Muscle of back (tissue), 11 donors: ENCODE data around the gene CLSTN1. TPM values are rescaled to one million over a fixed set of nuclear protein-coding genes. Genes with fewer than 3 reads are reported as not detected.
"Not testable (repeated sequence)": the region's sequence is repeated elsewhere in the genome, so short reads cannot be mapped to it uniquely, and the experiment has no call there.

ENCODE experiments used
- DNase-seq, 3 donors: peaks; one replicate each; pipeline versions ENCODE4 v3.0.0 to v3.0.0-alpha.2; 2013
- polyA plus RNA-seq, 10 donors: library from polyadenylated mRNA; unstranded; fragments of 120-200 nt; gene quantifications; one replicate each; pipeline ENCODE4 v1.2.1, GENCODE V29; 2013; ENCODE audit not compliant: insufficient read length in 10 of 10

Gene CLSTN1
- polyA plus RNA-seq, 10 donors = 60.4 to 98.9 (median 73.4) TPM

DNA sequence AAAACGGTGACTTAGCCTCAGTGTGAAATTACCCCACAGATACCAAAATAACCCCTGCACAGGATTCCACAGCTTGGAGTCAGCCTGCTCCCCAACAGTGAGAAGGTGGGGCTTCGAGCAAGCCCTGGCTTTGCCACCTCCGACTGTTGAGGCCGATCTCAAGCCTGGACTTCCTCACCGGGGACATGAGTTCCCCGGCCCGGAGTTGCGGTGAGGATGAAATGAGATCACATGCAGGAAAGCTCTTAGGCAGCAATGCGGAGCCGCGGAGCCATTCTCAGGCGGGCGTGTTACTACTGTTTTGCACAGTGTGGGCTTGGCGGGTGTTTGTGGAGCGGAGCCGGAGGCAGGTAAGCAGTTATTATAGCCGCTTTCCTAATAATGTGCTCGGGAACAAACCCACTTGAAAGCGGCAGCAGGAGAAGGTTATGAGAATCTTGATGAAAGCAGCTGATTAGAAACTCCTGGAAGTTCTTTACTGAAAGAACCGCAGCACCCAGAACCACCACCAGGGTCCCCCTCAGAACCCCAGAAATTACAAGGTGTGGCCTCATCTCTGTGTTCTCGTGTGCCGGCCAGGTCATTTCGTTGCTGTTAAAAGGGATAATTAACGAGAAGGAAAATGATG, 3.9 kb upstream of the CLSTN1 start:
- DNase-seq = no peak

DNA sequence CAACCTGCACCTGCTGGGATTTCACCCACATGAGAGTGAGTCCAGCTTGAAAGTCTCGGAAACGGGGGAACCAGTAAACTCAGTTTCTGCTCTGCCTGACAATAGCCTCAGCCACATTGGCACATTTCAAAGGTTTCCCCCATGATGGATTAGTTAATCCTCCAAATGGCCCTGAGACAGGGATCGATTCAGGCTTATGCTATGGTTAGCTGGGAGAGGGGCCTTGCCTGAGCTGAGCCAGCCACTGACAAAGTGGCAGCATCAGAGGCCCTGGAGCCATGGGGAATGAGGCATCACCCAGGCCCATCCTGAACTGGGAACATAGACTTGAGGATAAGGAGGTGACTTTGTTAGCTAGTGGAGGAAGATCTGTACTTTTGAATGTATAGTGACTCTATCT, 2.9 kb upstream of the CLSTN1 start:
- DNase-seq = no peak

DNA sequence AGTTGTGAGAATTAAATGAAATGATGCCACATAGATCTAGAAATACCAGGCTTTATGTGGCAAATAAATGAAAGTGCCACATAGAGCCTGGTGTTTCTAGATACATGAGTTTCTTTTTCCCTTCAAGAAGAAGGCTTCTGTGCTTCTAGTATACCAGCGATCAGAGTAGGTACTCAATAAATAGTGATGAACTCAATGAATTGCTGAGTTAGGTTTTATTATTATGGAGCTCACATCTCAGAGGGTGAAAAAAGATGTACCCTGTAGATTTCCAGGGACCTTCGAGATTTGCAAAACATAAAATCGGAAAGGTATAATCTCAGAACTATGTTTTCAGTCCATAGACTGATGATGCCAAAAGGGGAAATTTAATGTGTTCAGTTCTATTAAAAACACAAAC, 2.3 kb upstream of the CLSTN1 start:
- DNase-seq = no peak

DNA sequence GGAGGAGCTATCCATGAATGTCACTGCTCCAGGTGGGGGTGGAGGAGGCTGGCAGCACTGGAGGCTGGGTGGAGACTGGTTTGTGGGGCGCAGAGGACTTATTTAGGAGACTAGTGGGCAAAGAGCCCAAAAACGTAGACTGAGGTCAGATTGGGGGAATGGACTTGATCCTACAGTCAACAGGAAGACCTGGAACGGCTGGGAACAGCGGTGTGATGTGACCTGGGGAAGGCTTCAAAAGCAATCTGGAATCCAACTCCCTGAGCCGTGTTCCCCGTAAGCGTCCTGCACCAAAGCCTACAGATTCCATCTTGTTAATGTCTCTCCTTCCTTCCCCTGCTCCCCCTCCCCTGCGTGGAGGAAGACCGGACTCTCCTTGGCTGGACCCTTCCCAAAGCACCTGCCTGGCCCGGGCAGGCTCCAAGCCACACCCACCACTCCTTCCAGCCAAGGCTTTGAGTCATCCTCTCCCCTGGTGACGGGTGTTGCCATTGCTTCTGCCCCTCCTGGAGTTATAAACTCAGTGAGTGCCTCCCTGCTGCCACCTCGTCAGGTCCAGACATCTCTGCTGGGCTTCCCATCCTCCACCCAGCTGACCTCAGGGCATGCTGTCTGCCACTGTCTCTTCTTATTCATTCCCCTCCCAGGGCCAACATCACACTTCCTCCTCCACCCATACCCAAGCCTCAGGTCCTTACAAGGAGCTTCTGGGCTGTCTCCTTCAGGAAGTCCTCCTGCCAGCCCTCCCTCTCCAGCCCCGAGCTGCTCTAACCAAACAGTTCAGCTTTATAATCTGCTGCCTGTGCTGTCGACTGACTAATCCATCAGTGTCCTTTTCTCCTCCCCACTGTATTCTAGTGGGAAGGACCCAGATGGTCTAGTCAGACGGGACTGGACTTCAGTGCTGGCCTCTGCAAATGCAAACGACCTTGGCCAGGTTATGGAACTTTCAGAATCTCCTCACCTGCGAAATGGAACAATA, 1.6 kb upstream of the CLSTN1 start:
- DNase-seq = peak in 1 of 3 donors; percentile 70

DNA sequence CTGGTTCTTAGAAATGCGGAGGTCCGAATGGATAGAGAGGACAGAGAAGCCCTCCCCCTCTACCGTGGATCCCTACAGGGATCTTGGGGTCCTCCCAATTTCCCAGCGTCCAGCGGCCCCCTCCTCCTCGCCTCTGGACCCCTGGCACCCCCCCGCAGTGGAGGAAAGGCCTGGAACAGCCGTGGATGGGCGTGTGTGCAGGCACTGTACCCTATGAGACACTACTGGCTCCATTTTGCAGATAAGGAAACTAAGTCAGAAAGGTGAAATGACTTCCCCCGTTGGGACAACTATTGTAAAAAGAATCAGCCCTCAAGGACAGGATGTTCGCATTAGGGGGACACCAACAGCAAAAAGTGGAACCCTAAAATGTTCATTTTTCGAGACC, 931 bp upstream of the CLSTN1 start:
- DNase-seq = no peak

DNA sequence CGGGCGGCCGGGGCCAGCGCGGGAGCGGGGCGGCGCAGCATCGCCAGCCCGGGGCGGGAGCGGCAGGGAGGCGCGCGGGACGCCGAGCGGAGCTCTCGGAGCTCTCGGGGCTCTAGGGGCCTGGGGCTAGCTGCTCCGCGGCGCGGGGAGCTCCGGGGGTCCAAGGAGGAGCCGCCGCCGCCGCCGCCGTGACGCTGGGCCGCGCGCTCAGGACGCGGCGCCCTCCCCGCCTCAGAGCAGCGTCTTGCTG, 147 bp downstream of the CLSTN1 start:
- no peak for DNase-seq

DNA sequence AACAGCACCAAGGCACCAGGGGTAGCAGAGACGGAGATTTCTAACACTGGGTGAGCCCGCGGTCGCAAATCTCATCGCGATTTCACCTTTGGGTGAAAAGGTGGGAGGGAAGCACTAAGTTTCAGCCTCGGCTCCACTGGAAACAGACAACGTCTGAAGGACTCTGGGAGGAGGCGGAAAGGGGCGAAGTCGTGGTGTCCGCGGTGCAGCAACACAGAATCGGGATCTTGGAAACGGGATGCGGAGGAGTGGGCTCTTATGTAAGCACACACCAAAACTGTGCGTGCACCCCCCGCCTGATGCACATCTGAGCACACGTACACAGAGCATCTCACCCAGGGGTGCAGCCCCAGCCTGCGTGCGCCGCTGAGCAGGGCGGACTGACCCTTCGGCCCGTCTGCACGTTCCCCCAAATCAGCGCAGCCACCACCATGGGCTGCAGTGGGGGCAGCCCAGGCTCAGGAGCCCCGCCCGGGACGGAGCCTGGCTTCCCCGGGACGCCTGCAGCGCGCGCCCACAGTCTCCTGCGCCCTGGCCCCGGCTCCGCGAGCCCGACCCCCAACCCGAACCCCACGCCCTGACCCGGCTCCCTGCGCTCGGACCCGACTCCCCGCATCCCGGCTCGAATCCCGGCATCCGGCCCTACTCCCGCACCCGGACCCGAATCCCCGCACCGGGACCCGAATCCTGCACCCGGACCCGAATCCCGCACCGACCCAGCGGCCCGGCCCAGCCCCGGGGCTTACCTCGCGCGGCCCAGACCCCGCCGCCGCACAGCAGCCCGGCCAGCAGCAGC, 670 bp downstream of the CLSTN1 start:
- DNase-seq = peak in 2 of 3 donors; percentile 23 to 65

DNA sequence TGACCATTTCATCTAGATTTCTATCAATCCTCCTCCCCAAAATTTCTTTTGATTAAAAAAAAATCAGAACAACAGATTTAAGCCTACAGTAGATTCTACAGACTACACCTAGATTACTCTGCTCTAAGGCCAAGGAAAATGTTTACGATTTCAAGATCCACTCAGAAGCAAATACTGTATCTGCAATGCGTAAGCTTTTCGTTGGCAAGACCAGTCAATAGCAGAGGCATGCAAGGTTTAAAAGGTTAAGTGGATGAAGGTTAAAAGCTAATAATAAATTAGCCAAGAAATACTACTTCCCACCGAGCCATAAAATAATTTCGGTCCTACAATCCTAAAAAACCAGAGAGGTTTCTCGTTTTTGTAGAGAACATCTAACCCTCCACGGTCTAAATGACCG, 1.3 kb downstream of the CLSTN1 start:
- no peak for DNase-seq

DNA sequence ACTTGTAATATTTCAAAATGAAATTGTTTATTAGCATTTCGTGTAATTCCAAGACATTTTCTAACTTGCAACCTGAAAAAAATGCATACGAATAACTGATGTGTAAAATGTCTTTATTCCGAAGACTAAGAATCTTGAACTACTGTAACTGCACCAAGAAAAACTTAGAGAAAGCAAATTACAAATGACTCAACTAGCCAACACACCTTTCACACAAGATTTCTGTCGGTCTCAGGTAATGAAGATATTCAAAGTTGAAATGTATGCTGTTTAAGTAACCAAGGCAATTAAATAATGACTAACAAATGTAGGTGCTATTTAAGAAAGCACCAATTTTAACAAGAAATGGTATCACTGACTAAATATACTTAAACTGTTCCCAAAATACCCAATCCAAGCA, 2.1 kb downstream of the CLSTN1 start:
- DNase-seq = no peak

DNA sequence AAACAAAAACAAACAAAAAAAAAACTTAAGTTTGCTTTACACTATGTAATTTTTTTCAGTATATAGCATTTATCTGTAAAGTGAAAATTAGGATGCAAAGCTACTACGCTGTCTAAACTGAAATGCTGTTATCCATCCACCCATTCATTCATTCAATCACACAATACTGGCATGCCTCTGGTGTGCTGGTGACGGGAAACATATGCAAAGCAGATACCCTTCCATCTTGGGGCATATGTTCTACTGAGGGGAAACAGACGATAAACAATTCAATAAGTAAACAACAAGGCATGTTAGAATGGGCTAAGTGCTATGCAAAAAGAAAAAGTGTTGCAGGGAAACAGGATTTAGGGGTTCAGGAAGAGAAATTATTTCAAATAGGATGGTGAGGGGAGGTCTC, 3.2 kb downstream of the CLSTN1 start:
- DNase-seq = no peak

DNA sequence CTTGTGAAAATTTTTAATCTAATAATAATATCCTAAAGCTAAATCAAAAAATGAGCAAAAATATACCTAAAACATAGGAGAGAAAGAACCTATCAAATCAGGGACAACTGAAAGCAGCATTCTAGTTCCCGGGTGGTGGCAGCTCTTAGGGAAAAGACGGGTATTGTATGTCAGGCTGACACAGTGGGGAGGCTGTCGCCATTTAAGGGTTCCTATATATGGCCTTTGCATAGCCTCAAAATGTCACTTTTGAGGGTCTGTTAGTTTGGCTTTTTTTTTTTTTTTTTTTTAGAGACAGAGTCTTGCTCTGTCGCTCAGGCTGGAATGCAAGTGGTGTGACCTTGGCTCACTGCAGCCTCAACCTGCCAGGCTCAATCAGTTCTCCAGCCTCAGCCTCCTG, 6.0 kb downstream of the CLSTN1 start:
- no peak for DNase-seq

DNA sequence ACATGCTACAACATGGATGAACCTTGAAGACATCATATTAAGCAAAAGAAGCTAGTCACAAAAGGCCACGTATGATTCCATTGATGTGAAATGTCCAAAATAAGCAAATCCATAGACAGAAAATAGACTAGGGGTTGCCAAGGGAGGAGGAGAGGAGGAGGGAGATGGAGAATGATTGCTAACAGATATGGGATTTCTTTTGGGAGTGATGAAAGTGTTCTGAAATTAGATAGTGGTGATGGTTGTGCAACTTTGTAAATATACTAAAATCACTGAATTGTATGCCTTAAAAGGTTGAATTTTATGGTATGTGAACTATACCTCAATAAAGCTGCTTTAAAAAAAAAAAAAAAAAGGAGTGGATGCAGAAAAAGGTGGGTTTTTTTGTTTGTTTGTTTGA, 7.6 kb downstream of the CLSTN1 start:
- no peak for DNase-seq

DNA sequence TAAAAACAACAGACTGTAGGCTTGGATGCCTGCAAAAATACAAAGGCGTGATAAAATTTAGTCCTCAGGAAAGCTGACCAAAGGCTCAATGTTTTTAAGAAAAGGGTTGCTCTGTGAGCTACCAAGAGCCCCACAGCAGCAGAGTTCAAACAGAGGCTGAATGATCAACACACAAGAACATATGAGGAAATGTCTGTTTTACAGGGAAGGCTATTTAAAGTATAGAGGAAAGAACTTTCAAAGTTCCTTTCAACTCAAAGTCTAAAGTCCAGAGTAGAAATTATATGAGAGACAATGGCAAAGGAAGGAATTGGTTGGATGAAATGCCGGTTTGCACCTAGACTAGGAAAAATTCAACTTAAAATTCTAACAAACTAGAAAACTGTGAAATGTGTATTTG, 8.6 kb downstream of the CLSTN1 start:
- DNase-seq = no peak

DNA sequence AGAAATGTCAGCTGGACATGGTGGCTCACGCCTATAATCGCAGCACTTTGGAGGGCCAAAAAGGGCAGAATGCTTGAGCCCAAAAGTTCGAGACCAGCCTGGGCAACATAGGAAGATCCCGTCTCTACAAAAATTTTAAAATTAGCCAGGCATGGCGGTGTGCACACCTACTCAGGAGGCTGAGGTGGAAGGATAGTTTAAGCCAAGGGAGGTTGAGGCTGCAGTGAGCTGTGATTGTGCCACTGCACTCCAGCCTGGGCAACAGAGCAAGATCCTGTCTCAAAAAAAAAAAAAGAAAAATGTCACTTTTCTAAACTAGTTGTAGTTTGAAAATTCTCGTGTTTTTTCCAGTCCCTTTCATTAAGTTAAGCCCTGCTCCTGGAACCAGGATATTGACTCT, 9.1 kb downstream of the CLSTN1 start:
- no peak for DNase-seq

DNA sequence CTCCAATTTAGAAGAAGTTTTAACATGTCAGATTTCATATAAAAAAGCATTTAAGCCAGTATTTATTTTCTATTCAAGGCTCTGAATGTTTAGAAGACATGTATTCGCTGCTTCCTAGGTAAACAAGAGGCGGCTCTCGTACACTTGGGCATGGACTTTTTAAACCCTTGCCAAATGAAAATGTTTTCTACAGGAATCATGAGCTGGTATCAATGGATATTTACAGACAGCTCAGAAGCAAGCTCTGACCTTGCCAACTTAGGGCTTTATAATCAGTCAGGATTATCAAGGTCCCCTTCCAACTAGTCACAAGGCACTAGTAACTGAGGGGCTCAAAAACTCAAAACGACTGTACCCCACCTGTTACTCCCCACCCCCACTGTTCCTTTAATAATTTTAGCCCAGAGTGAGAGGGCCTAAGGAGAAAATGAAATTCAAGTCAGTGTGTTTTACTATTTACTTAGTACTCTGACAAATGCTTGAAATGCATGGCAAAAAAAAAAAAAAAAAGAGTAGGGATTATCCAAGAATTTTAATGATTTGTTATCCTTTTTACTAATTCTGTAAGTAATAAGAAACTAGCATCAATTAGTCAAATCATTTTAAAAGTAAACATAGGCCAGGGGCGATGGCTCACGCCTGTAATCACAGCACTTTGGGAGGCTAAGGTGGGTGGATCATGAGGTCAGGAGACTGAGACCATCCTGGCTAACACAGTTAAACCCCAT, 12.4 kb downstream of the CLSTN1 start:
- no peak for DNase-seq

DNA sequence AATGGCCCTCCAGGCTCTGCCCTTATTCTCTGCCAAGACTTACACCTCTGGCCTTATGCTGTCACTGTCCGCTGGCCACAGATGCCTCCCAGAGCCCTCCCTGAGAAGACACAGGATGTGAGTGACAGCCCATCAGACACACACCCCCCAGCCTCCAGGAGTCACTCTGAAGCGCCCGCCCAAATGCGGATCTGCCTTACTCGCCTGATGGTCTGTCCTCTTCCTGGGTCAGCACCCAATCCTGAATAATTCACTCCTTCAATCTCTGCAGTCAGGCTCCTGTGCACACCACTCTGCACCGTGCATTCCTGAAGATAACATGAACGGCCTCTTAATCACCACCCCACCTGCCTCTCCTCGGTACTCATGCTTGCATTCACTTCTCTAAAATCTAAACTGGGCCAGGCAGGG, 14.7 kb downstream of the CLSTN1 start:
- DNase-seq = no peak

DNA sequence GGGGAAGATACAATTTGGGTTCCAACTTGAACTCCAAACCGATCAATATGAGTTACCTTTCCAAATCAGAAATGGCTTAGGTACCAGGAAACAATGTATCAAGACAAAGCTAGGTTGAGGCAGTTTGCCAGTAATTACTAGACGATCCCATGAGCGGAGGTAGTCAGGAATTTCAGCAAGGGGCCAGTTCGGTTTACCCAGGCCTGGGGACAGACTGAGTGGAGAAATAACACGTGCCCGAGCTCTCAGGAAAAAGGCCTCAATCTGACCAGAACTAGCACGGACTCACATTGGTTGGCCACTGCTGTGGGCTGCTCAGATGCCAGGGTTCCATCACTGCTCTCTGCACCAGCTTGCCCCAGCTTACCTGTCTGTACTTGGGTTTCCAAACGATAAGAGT, 15.3 kb downstream of the CLSTN1 start:
- DNase-seq = no peak

DNA sequence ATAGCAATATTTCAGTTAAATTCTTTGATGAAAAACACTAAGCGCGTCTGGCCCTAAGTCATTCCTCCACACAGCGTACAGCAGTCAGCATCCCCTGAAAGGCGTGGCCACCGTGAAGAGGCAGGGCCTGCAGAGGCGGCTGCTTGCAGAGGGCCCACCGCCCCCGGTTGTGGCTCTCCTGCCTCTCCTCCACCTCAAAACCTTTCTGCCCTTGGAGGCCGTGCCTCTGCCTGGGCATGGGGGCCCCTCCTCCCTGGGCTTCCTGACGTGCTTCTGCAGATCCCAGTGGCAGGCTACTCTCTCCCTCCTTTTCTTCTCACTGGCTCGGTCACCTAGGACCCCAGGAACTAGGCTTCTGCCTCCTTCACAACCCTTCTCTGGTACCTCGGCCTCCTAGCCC, 16.2 kb downstream of the CLSTN1 start:
- no peak for DNase-seq

DNA sequence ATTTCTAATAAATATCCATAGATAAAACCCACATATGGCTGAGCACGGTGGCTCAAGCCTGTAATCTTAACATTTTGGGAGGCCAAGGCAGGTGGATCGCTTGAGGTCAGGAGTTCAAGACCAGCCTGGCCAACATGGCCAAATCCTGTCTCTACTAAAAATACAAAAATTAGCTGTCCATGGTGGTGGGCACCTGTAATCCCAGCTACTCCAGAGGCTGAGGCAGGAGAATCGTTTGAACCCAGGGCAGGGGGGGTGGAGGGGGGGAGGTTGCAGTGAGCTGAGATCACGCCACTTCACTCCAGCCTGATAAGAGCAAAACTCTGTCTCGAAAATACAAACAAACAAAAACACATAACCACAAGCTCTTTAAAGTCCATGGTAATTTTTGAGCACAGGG, 17.8 kb downstream of the CLSTN1 start:
- DNase-seq = not testable (repeated sequence)

DNA sequence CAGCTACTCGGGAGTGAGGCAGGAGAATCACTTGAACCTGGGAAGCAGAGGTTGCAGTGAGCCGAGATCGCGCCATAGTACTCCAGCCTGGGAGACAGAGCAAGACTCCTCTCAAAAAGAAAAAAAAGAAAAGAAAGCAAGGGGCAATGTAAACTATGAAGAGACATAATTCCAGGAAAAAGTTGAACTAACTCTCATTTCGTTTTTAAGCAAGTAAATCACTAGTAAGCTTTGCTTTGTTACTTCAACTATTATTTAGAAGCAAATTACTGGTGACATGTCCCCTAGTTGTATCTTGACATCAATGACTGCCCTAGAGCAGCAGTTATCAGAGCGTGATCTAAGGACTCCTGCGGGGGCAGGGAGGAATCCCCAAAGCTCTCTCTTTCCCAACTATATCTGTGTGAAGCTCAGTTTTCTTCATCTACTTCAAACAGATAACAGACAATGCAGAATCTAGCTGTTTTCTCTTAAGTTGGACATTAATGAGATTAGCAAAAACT, 18.7 kb downstream of the CLSTN1 start:
- no peak for DNase-seq

DNA sequence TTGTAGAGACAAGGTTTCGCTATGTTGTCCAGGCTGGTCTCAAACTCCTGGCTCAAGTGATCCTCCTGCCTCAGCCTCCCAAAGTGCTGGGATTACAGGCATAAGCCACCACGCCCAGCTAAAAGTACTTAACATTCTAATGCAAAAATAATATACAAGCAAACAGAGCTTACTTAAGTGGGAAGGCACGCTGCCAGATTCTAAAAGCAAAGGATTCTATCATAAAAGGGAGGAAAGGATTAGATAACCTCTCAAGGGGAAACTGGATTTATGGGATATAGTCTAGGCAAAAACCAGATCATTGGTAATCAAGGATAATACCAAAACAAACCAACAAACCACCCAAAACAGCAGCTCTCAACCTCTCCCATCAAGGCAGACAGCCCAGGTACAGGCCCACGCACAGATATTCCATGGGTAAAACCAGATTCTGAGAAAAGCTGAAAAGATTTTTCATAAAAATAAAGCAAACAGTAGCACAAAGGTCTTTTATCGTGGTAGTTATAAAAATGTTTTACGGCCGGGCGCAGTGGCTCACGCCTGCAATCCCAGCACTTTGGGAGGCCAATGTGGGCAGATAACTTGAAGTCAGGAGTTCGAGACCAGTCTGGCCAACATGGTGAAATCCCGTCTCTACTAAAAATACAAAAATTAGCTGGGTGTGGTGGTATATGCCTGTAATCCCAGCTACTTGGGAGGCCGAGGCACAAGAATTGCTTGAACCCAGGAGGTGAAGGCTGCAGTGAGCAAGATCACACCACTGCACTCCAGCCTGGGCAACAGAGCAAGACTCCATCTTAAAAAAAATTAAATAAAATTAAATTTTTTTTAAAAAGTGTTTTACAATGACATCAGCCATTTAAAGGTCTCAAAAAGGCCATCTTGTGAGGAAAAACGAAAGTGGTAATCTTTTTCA, 20.5 kb downstream of the CLSTN1 start:
- not testable (repeated sequence) for DNase-seq
